Body of pancreas (tissue), 4 donors: ENCODE measurements around the gene TMEFF2. TPM values are rescaled to one million over a fixed set of nuclear protein-coding genes. Genes with fewer than 3 reads are reported as not detected.

Experiments used
- ATAC-seq: fragments of 150-250 bp; one replicate; pipeline ENCODE4 v1.9.1; 2016
- DNase-seq, 4 donors: peaks; one replicate each; pipeline ENCODE4 v3.0.0-alpha.2; 2019
- H3K27ac ChIP-seq, 4 donors: fragments of 200-600 bp; sonication (generic); 1 replicate in 3 of 4; 2 replicates in 1 of 4; pipeline versions ENCODE4 v1.5.1 to v1.6.1; 2016 to 2019; ENCODE audit warnings: mild to moderate bottlenecking in 1 of 4, mixed read lengths in 1 of 4, moderate library complexity in 1 of 4
- H3K27me3 ChIP-seq, 2 donors: fragments of 200-600 bp; sonication (generic); one replicate each; pipeline ENCODE4 v1.6.0; 2016; ENCODE audit warnings: mild to moderate bottlenecking in 1 of 2
- H3K36me3 ChIP-seq, 2 donors: fragments of 200-600 bp; sonication (generic); replicated peaks in 1 of 2; 2 replicates each; pipeline ENCODE4 v1.5.1; 2016; ENCODE audit warnings: low read depth in 2 of 2; ENCODE audit not compliant: insufficient read depth in 1 of 2
- H3K4me1 ChIP-seq: fragments of 200-600 bp; sonication (generic); one replicate; pipeline ENCODE4 v1.6.0; 2016
- H3K4me3 ChIP-seq, 2 donors: fragments of 200-600 bp; sonication (generic); 1 replicate in 1 of 2; 2 replicates in 1 of 2; pipeline ENCODE4 v1.5.1; 2016 to 2019
- H3K9me3 ChIP-seq, 3 donors: fragments of 200-600 bp; sonication (generic); 1 replicate in 2 of 3; 2 replicates in 1 of 3; pipeline ENCODE4 v1.5.1; 2016
- CTCF ChIP-seq, 7 experiments: fragments of 450-650 bp in 4 of 7; fragments of 200-600 bp in 3 of 7; sonication (generic) in 3 of 7; IDR thresholded peaks; one replicate each; pipeline ENCODE4 v1.5.1; 2016 to 2019; ENCODE audit warnings: antibody characterized with exemption in 7 of 7
- POLR2A ChIP-seq, 3 donors: fragments of 450-650 bp; IDR thresholded peaks; one replicate each; pipeline ENCODE4 v1.6.1; 2016; ENCODE audit warnings: antibody characterized with exemption in 3 of 3, mild to moderate bottlenecking in 2 of 3
- WGBS, 2 donors: methylation state at CpG; one replicate each; pipeline ENCODE4 v1.1.5; 2017; 5-methylcytosine and 5-hydroxymethylcytosine counted together
- intact Hi-C: fragments of 100-400 bp; cut with DNase I; formaldehyde crosslinking; loops from one replicate; pipeline ENCODE4 v1.15.1; 2023
- total RNA-seq, 2 donors: library from RNA; depleted of rRNA; stranded (reverse); fragments of >200 nt; gene quantifications; one replicate each; pipeline ENCODE4 v1.1.0, GENCODE V29; 2016

Gene TMEFF2
- total RNA-seq, 2 donors from 2014 or later = not detected

- Histone ChIP-seq H3K9me3 (no peaks in the 10 kb centered on the region), H3K4me1 (peaks cover 29% of the 10 kb centered on the region), H3K36me3 (no peaks in the 10 kb centered on the region), H3K27ac (no peak overlapping the region), H3K27me3 (peaks cover 0 to 22% of the 10 kb centered on the region in 2 donors), H3K4me3 (no peak overlapping the region)
- TF ChIP-seq CTCF (IDR thresholded peaks at IDR 0.05) (no peak), POLR2A (IDR thresholded peaks at IDR 0.05) (no peak)
- ATAC-seq = no peak
- no peak for DNase-seq
- intact Hi-C loops = no loop called here
- 7 to 13% methylated on average over 14 of the region's 14 CpGs for WGBS, 2 donors
Observed at GRCh38 chr2:192196421-192197194, 1.9 kb upstream of the TMEFF2 start.

- Histone ChIP-seq H3K27me3 (peaks cover 0 to 22% of the 10 kb centered on the region in 2 donors), H3K9me3 (no peaks in the 10 kb centered on the region), H3K4me1 (peaks cover 29% of the 10 kb centered on the region), H3K4me3 (peak overlapping the region in 1 of 2 donors; percentile 4), H3K27ac (no peak overlapping the region), H3K36me3 (no peaks in the 10 kb centered on the region)
- WGBS, 2 donors = 1 to 2% methylated on average over 42 to 44 of the region's 44 CpGs
- DNase-seq (peak in 2 of 4 donors; percentile 11 to 12), ATAC-seq (peak; percentile 47)
- intact Hi-C loops = no loop called here
- TF ChIP-seq CTCF (IDR thresholded peaks at IDR 0.05) = no peak
- no peak for TF ChIP-seq POLR2A (IDR thresholded peaks at IDR 0.05)
Observed at GRCh38 chr2:192195548-192196418, 1.1 kb upstream of the TMEFF2 start.

- WGBS, 2 donors = 1 to 2% methylated on average over 7 to 48 of the region's 48 CpGs
- peak in 3 of 4 donors; percentile 1 to 18 (median 13) for DNase-seq
- H3K4me3 ChIP-seq = no peak overlapping the region
Observed at GRCh38 chr2:192194265-192194865, 368 bp downstream of the TMEFF2 start.

GRCh38 chr2:192190474-192190873 lies 4.3 kb downstream of the TMEFF2 start:
- no peaks in the 10 kb centered on the region for H3K9me3 ChIP-seq

More at GRCh38 chr2:192194265-192194865, 368 bp downstream of the TMEFF2 start:
- H3K27me3 ChIP-seq = peaks cover 0 to 22% of the 10 kb centered on the region in 2 donors
- peaks cover 29% of the 10 kb centered on the region for H3K4me1 ChIP-seq
- ATAC-seq = peak; percentile 22
- TF ChIP-seq CTCF (IDR thresholded peaks at IDR 0.05) (no peak), POLR2A (IDR thresholded peaks at IDR 0.05) (no peak)
- H3K9me3 ChIP-seq = no peaks in the 10 kb centered on the region
- no peak overlapping the region for H3K27ac ChIP-seq
- intact Hi-C loops = no loop called here
- no peaks in the 10 kb centered on the region for H3K36me3 ChIP-seq

More at GRCh38 chr2:192190474-192190873, 4.3 kb downstream of the TMEFF2 start:
- Histone ChIP-seq H3K36me3 (no peaks in the 10 kb centered on the region), H3K4me1 (peaks cover 18% of the 10 kb centered on the region), H3K27ac (no peak overlapping the region), H3K27me3 (peaks cover 0 to 14% of the 10 kb centered on the region in 2 donors), H3K4me3 (no peak overlapping the region)
- 19 to 31% methylated on average over 1 of the region's 1 CpG for WGBS, 2 donors
- TF ChIP-seq CTCF (IDR thresholded peaks at IDR 0.05) (peak in 5 of 7 experiments; percentile 4 to 28 (median 18)), POLR2A (IDR thresholded peaks at IDR 0.05) (no peak)
- intact Hi-C loops = no loop called here
- ATAC-seq (no peak), DNase-seq (no peak)
